ENCODE measurements around the gene UCN3.

Gene UCN3

GRCh38 chr10:5362873-5363272 is 1.9 kb upstream of the UCN3 start:
- Histone ChIP-seq H3K9ac (no peak overlapping the region), H3K9me3 (ENCODE audit: control insufficient read depth, low read length) (no peaks in the 10 kb centered on the region), H3K4me1 (no peaks in the 10 kb centered on the region), H2AFZ (no peak overlapping the region), H3K27me3 (ENCODE audit: control insufficient read depth, insufficient read depth, low read length) (no peaks in the 10 kb centered on the region), H3K27ac (no peak overlapping the region), H3K4me2 (ENCODE audit: low read length) (no peak overlapping the region), H3K79me2 (no peaks in the 10 kb centered on the region), H3K4me3 (ENCODE audit: low read depth, low read length) (no peak overlapping the region), H3K36me3 (ENCODE audit: control insufficient read depth, insufficient read depth, low read length) (no peaks in the 10 kb centered on the region)
- no peak for TF ChIP-seq CTCF (IDR thresholded peaks at IDR 0.05)

GRCh38 chr10:5364374-5364773 is 392 bp upstream of the UCN3 start:
- Histone ChIP-seq H3K36me3 (ENCODE audit: control insufficient read depth, insufficient read depth, low read length) (no peaks in the 10 kb centered on the region), H2AFZ (no peak overlapping the region), H3K27me3 (ENCODE audit: control insufficient read depth, insufficient read depth, low read length) (no peaks in the 10 kb centered on the region), H3K4me3 (ENCODE audit: low read depth, low read length) (no peak overlapping the region), H3K79me2 (no peaks in the 10 kb centered on the region), H3K4me2 (ENCODE audit: low read length) (peak overlapping the region; percentile 33), H3K9me3 (ENCODE audit: control insufficient read depth, low read length) (no peaks in the 10 kb centered on the region), H3K9ac (no peak overlapping the region), H3K27ac (no peak overlapping the region), H3K4me1 (no peaks in the 10 kb centered on the region)
- no peak for TF ChIP-seq CTCF (IDR thresholded peaks at IDR 0.05)

GRCh38 chr10:5365928-5366327 is 1.2 kb downstream of the UCN3 start:
- TF ChIP-seq CTCF (IDR thresholded peaks at IDR 0.05) = no peak
- Histone ChIP-seq H3K9me3 (ENCODE audit: control insufficient read depth, low read length) (no peaks in the 10 kb centered on the region), H3K4me2 (ENCODE audit: low read length) (no peak overlapping the region), H2AFZ (no peak overlapping the region), H3K36me3 (ENCODE audit: control insufficient read depth, insufficient read depth, low read length) (no peaks in the 10 kb centered on the region), H3K79me2 (no peaks in the 10 kb centered on the region), H3K9ac (no peak overlapping the region), H3K4me3 (ENCODE audit: low read depth, low read length) (no peak overlapping the region), H3K4me1 (no peaks in the 10 kb centered on the region), H3K27me3 (ENCODE audit: control insufficient read depth, insufficient read depth, low read length) (no peaks in the 10 kb centered on the region), H3K27ac (no peak overlapping the region)

- Histone ChIP-seq H3K36me3 (ENCODE audit: control insufficient read depth, insufficient read depth, low read length) (no peaks in the 10 kb centered on the region), H3K4me1 (no peaks in the 10 kb centered on the region), H3K4me3 (ENCODE audit: low read depth, low read length) (no peak overlapping the region), H3K27ac (no peak overlapping the region), H3K9ac (no peak overlapping the region), H3K79me2 (no peaks in the 10 kb centered on the region), H3K27me3 (ENCODE audit: control insufficient read depth, insufficient read depth, low read length) (no peaks in the 10 kb centered on the region), H3K9me3 (ENCODE audit: control insufficient read depth, low read length) (no peaks in the 10 kb centered on the region), H3K4me2 (ENCODE audit: low read length) (no peak overlapping the region), H2AFZ (no peak overlapping the region)
- TF ChIP-seq CTCF (IDR thresholded peaks at IDR 0.05) = no peak
These were observed 4.8 kb downstream of the UCN3 start for GRCh38 chr10:5369362-5370158.

All from parathyroid adenoma (tissue), 2 donors.